ENCODE results near the gene ST6GALNAC1.

- TF ChIP-seq CTCF (IDR thresholded peaks at IDR 0.05; ENCODE audit: low read length) (no peak), EZH2 (IDR thresholded peaks at IDR 0.05; ENCODE audit: borderline replicate concordance, low read length) (no peak)
Observed at GRCh38 chr17:76672270-76672851, 28.8 kb upstream of the ST6GALNAC1 start.

All from OCI-LY1 (cell line).